Measurements from ENCODE around the gene GSTK1.
A peak's percentile ranks its signal among the peaks of the same experiment; 100 is the strongest.
"Not testable (repeated sequence)": the region's sequence is repeated elsewhere in the genome, so short reads cannot be mapped to it uniquely, and the experiment has no call there.

The GSTK1 gene

DNA sequence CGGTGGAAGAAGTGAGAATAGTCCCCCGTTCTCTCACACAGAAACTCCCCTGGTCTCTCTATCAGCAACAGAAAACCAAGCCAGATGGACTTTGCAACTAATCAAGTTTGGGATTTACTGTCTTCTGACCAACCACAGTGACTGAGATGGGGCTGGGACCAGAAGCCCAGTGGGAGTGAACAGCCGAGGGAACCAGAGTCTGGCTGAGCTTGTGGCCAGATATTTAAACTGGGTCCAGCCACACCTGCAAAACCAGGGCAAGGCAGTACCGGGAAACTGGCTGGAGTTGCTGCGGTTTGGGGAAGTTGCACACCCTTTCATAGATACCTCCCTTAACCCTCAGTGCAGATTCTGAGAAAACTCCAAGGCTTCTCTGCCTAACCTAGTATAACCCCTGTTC lies 6.0 kb downstream of the GSTK1 start:
- DNase-seq (ENCODE audit: low read depth in 2 of 2, low spot score in 1 of 2), result no peak

DNA sequence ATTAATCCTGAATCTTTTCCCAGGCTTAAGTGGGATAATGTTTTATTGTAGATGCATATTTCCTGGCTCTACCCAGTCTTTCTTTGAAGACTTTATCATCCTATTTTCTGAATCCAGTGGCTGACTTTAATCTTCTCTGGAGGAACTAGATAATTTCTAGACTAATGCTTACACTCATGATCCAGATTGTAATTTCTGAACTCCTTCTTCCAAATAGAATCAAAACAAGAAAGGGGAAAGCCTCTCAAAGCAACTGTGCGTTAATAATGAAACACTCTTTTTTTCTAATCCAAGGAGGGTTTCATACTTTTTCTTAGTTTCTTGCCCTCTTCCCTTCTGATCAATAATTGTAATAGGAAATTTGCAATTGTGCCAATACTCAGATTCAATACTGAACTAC lies 8.0 kb downstream of the GSTK1 start:
- no peak for DNase-seq (ENCODE audit: low read depth in 2 of 2, low spot score in 1 of 2)

DNA sequence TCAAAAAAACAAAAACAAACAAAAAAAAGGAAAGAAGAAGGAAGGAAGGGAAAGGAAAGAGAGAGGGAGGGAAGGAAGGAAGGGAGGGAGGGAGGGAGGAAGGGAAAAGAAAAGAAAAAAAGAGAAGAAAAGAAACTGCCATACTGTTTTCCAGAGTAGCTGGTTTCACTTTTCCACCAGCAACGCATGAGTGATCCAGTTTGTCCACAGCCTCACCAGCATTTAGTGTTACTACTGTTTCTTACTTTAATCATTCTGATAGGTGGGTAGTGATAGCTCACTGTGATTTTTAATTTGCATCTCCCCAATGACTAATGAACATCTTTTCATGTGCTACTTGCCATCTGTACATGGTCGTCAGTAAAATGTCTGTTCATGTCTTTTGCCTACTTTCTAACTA lies 9.6 kb downstream of the GSTK1 start:
- no peak for DNase-seq (ENCODE audit: low read depth in 2 of 2, low spot score in 1 of 2)

DNA sequence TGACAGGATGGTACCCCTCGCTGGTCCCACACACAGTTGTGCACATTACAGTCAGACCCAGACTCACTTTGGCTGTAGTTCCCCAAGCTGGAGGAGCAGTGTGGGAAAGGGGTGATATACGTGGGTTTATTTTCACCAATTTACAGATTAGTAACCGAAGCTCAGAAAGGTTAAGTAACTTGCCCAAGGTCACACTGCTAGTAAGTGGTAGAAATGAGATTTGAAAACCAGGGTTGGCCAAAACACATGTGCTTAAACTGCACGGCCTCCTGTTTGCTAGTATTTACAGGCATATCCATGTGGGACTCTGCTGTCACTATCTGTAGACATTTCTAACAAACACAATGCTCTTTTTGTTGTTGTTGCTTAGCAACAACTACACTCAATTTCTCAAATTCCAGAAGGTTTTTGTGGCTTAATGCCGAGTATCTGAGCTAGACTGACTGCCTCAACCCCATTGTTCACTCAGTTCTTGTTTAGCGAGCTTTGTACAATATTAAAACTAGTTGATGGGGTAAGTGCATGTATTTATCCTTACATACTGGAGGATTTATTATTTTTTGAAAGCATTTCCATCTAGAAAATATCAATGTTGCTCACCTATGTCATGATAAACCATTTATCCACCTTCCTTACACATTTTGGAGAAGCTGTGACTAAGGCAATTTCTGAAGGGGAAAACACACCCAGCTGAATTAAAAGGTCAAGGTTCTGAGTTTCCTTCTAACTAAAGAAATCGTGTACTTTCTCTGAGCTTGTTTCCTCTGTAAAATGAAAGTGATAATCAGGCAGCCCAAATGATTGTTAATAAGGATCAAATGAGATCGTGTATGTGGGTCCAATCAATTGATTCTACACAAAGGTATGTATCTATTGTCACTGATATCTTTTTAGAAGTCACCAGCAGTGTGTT lies 16.2 kb downstream of the GSTK1 start:
- DNase-seq (ENCODE audit: low read depth in 2 of 2, low spot score in 1 of 2), result no peak

DNA sequence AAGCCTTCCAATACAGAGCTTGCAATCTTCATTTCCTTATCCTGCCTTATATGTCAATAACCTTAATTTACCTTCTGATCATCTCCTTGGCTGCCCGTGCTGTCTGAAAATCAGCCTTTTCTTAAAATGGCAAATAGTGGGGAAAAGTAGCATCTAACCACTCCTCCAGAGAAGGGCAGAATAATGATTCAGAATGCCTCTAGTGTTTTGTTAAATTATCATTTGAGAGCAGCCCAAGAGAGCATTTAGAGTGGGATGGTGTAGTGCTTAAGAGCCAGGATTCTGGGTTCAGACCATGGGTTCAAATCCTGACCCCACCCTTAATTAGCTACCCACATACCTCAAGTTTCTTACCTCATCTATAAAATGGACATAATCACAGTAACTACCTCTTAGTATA lies 16.9 kb downstream of the GSTK1 start:
- no peak for DNase-seq (ENCODE audit: low read depth in 2 of 2, low spot score in 1 of 2)

DNA sequence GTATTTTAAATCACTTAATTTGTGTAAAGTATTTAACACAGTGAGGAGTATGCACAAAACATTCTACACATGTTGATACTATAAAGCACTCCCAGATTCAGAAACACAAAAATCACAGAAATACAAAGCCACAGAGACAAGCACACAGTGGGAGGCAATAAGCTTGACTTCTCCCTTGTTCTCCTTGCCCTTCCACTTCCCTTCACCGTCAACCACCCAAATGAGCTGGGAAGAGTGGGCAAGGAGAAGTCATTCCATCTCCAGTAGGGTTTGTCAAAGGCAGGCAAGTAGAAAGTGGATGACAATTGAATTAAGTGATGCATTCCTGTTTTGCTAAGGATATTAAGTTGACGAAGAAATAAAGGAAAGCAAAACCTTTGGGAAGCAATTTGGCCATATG lies 17.3 kb downstream of the GSTK1 start:
- no peak for DNase-seq (ENCODE audit: low read depth in 2 of 2, low spot score in 1 of 2)

DNA sequence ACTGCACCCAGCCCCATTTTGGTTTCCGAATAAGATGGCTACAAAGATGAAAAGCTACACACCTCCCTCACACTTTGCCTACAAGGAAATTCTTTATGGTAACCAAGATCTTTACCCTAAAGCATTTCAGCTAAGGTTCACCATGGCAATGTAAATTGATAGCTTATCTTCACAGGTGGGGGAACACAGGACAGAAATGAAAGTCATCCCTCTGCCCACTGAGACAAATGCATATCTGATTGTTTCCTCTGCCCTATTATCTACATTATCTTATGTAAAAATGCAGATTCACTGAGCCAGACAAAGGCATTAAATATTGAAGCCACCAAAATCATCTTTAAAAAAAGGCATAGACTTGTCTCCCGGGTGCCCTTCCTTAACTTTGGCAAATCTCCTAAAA lies 18.3 kb downstream of the GSTK1 start:
- no peak for DNase-seq (ENCODE audit: low read depth in 2 of 2, low spot score in 1 of 2)

DNA sequence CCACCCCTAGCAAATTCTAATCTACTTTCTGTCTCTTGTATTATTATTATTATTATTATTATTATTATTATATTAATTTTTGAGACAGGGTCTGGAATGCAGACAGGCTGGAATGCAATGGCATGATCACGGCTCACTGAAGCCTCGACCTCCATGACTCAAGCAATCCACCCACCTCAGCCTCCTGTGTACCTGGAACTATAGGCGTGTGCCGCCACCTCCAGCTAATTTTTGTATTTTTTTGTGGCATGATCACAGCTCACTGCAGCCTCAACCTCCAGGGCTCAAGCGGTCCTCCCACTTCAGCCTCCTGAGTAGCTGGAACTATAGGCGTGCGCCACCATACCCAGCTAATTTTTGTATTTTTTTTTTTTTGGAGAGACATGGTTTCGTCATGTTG lies 18.9 kb downstream of the GSTK1 start:
- no peak for DNase-seq (ENCODE audit: low read depth in 2 of 2, low spot score in 1 of 2)

DNA sequence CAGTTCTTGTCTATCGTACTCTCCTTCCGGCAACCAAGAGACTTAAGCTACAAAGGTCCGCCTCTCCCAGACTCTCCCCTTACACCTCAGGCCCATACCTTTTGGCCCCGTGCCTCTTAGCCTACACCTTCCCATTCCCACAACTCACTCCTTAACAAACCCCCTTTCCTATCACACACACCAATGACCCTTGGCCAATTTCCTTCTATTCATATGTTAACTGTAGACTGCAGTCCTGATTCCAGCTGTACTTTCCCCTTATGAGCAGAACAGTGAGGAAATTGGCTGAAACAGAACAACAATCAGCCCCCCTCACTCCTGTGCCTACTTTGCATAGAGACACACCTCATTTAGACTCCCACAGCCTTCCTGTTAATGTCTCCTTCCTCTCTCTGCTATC lies 20.1 kb downstream of the GSTK1 start:
- DNase-seq (ENCODE audit: low read depth in 2 of 2, low spot score in 1 of 2), result no peak

DNA sequence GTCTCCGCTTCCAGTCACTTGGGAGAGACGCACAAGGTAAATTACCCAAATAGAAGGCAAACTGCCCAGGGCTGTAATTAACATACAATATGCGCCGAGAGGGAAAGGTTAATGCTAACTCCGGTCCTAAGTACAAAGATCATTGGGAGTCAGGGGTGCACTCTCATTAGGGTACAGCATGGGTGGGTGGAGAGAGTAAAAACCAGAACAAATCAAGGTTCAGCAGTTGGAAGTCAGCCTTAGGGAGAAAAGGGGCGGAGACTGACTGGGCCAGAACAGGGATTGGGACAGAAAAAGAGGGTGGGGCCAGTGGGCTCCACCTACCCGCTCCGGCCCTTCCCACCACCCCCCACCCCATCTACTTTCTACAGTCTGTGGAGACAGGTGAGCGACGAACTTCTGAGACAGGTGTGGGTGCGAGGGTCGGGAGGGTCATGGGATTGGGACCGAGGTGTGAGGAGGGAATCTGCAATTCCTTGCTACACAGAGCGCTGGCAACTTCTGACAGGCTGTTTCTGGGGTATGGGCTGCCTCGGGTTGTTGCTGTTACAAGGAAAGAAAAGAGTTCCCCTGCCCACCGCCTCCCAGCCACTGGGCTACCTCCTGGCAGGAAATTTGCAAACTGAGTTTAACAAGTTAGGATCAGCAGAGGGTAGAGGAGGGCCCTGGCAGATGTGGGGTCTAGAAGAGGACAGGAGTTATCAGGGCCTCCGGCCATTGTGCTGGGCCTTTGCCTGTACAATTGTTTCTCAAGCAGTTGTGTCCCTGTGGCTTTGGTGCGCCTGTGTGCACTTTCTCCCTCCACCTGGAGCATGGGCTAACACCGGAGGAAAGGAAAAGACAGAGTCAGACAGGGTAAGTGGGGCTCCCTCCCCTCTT lies 21.6 kb downstream of the GSTK1 start, which contains the start of gene TMEM139:
TMEM139 (plus strand) TSS at position 368 of the 879 bp plus-strand sequence. CDS start 1,000 bp downstream, outside the sequence.
- DNase-seq (ENCODE audit: low read depth in 2 of 2, low spot score in 1 of 2), result no peak

DNA sequence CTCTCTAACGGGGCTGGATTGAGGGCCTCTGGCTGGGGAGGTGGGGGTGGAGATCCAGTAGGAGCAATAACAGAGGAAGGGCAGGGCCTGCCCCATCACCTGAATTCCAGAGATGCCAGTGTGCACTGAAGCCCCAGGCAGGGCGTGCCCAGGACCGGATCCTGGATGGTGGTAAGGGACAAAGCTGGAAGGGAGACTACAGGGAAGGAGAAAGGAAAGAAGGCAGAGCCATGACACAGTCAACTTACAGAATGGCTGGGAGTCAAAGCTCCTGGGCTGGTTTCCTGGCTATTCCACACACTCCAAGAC lies 22.2 kb downstream of the GSTK1 start:
- DNase-seq (ENCODE audit: low read depth in 2 of 2, low spot score in 1 of 2), result no peak

DNA sequence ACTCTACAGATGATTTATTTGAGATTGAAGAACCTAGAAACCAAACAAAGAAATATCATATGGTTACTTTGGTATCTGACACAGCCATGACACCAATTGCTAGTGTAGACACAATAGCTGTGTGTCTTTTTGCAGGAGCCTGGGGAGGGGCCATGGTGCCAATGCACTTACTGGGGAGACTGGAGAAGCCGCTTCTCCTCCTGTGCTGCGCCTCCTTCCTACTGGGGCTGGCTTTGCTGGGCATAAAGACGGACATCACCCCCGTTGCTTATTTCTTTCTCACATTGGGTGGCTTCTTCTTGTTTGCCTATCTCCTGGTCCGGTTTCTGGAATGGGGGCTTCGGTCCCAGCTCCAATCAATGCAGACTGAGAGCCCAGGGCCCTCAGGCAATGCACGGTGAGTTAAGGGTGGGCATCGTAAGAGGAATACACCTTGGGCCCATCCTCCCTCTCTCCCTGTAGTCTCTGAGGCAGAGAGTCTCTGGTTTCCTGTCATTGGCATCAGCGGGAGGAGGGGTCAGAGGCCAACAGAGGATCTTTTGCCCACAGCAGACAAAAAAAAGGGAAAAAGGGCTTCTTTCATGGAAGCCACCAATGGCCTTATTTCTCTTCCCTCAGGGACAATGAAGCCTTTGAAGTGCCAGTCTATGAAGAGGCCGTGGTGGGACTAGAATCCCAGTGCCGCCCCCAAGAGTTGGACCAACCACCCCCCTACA lies 22.7 kb downstream of the GSTK1 start:
- DNase-seq (ENCODE audit: low read depth in 2 of 2, low spot score in 1 of 2), result no peak

DNA sequence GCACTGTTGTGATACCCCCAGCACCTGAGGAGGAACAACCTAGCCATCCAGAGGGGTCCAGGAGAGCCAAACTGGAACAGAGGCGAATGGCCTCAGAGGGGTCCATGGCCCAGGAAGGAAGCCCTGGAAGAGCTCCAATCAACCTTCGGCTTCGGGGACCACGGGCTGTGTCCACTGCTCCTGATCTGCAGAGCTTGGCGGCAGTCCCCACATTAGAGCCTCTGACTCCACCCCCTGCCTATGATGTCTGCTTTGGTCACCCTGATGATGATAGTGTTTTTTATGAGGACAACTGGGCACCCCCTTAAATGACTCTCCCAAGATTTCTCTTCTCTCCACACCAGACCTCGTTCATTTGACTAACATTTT lies 23.3 kb downstream of the GSTK1 start:
- no peak for DNase-seq (ENCODE audit: low read depth in 2 of 2, low spot score in 1 of 2)

DNA sequence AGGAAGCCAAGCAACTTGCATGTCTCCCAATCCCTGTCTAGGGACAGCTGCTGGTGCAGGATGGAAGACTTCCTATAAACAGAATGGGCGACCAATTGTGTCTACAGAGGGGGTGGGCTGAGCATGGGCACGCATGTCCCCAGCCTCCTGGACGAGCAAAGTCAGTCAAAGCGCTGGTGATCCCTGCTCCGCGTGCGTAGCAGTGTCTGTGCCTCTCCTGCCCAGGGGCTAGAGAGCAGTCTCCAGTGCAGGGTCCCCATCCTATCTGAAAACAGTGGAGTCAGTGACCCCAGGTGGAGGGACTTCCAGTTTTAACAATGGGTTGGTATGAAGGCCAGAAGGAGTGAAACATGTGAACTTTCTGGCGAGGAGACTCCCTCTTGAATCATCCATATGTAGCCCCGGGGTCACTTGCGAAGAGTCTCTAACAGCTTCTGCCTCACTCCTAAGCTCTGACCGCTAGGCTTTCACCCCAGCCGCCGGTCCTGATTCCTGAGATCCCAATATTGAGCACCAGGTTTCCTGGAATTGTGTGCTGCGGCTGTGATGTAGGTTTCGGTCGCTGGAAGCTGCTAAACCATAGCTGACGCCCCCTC lies 24.2 kb downstream of the GSTK1 start:
- DNase-seq (ENCODE audit: low read depth in 2 of 2, low spot score in 1 of 2), result no peak

DNA sequence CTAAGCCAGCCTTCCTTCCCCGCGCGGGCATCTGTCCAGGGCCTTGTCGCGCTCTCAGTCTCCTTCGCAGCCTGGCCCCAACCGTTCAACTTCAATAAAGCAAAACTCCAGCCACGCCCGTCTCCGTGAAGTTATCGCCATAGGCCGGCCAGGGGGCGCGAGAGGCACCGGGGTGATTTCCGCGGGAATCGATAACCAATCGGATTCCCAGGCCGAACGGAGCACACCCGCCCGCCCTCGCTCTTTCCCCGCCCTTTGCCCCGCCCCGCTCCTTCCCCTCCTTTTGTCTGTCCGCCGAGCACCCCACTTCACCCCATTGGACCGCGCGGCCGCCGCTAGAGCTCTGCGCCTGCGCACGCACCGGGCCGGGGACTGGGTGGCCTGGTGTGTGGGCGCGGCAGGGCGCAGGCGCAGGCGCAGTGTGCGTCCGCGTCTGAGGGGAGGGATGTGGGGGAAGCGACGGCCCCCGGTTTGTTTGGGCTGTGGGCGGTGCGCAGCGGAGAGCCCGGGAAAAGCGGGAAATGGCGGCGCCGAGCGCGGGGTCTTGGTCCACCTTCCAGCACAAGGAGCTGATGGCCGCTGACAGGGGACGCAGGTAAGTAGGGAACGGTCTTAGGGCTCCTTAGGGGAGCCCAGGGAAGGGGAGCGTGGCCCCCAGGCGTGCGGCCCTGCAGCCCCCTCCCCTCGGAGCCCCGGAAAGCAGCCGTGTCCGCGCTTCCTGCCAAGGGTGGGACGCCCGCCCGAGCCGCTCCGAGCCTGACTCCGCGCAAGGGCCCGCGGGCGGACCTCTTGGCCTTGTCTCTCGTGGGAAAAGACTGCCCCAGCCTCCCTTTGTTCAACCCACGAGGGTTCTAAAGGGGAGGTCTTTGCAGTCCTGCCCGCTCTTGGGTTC lies 24.9 kb downstream of the GSTK1 start, which contains the start of gene CASP2:
CASP2 (plus strand) TSS at position 417 of the 892 bp plus-strand sequence; CDS start at position 522, 105 bp downstream.
- peak; percentile 97 to 98 for DNase-seq (ENCODE audit: low read depth in 2 of 2, low spot score in 1 of 2)

DNA sequence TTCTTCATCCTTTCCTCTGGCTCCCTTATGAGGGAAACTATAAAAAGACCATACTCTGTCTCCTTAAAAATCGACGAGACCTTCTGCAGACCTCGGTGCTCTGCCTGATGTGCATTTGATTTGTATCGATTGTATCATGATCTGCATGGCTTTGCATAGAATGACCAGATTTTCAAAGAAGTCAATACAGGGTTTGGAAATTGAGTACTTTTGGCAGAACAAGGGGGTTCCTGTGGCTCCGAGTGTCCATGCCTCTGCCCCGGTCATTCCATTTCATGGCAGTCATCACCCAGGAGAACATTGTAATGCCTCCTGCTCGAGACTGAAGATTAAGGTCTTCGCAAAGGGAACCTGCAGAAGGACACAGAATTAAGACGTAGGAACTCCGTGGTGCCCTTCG lies 25.6 kb downstream of the GSTK1 start:
- no peak for DNase-seq (ENCODE audit: low read depth in 2 of 2, low spot score in 1 of 2)

DNA sequence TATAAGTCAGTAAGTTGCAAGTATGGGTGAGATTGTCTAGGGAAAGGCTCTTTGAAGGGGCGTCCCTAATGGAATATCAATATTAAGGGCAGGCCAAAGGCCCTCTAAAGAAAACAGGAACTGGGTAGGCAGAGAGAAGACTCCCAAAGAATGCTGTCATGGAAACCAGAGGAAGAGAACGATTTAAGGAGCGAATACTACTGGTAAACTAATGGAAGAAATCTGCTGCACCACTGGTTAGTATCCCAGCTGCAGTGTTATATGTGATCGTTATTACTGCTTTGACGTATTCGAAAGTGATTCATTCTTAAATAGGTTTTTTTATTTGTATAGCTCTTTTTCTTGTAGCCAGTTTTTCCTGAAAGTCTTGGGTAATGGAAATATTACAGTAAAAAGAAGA lies 26.2 kb downstream of the GSTK1 start:
- DNase-seq (ENCODE audit: low read depth in 2 of 2, low spot score in 1 of 2), result no peak

DNA sequence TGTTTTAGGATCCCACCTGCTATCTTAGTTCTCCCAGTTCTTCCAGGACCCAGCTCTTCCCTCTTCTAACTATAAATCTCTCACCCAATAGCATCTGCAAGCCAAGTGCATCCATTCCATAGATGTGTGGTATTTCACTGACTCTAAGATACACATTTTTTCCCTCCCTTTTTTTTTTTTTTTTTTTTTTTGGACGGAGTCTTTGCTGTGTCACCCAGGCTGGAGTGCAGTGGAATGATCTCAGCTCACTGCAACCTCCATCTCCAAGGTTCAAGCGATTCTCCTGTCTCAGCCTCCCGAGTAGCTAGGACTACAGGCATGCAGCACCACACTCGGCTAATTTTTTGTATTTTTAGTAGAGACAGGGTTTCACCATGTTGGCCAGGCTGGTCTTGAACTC lies 26.6 kb downstream of the GSTK1 start:
- not testable (repeated sequence) for DNase-seq (ENCODE audit: low read depth in 2 of 2, low spot score in 1 of 2)

DNA sequence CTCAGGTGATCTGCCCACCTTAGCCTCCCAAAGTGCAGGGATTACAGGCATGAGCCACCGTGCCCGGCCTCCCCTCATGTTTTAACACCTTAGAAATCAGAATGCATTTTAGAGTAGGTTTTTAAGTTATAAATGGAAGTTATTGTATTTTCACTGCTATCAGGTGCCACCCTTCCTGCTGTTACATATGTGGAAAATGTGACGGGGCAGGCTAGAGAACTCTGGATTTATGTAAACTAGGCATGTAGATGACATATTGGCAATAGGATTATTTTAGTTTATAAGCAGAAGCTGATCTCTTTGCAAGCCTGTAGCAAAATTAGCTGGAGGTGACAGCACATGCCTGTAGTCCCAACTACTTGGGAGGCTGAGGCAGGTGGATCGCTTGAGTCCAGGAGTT lies 27.1 kb downstream of the GSTK1 start:
- DNase-seq (ENCODE audit: low read depth in 2 of 2, low spot score in 1 of 2), result no peak

DNA sequence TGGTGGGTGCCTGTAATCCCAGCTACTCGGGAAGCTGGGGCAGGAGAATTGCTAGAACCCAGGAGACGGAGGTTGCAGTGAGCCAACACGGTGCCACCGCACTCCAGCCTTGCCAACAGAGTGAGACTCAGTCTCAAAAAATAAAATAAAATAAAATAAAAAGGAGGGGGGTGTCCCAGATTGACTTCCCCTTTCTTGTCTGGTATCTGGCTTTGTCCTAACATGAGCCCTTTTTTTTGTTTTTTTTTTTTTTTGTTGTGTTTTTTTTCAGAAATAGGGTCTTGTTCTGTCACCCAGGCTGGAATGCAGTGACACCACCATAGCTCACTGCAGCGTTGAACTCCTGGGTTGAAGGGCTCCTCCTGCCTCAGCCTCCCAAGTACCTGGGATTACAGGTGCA lies 29.6 kb downstream of the GSTK1 start:
- DNase-seq (ENCODE audit: low read depth in 2 of 2, low spot score in 1 of 2), result no peak
